A673 (cell line): Measurements from ENCODE around the gene PCSK7. TPM values are rescaled to one million over a fixed set of nuclear protein-coding genes. Genes with fewer than 3 reads are reported as not detected.

Source experiments
- BruUV-seq: library from RNA; stranded (reverse); fragments of 400-500 nt; replicated peaks from 2 replicates; lab custom pipeline; 2021; lab: Mats Ljungman, UMichigan
- CTCF ChIA-PET: fragments of 300-600 bp; sonication (Branson Sonifier 250); formaldehyde crosslinking; loops from one replicate; lab custom pipeline; 2022; ENCODE audit warnings: antibody characterized with exemption; lab: Charles Lee
- POLR2A ChIA-PET: fragments of 300-600 bp; sonication (Branson Sonifier 250); formaldehyde crosslinking; loops from one replicate; lab custom pipeline; 2022; ENCODE audit warnings: antibody characterized with exemption; ENCODE audit not compliant: low non-redundant PET; lab: Charles Lee
- DNase-seq: peaks from one replicate; pipeline ENCODE4 v3.0.0-alpha.2; 2015; ENCODE audit warnings: low spot score
- H3K27ac ChIP-seq: fragments of 200-600 bp; sonication (generic); 2 replicates; pipeline ENCODE4 v1.5.1; 2016; ENCODE audit warnings: mixed run types, low read depth, mild to moderate bottlenecking, mixed read lengths, antibody characterized with exemption, low read length; ENCODE audit not compliant: poor library complexity, severe bottlenecking
- H3K27me3 ChIP-seq: fragments of 200-600 bp; sonication (generic); replicated peaks from 2 replicates; pipeline ENCODE4 v1.6.1; 2017; ENCODE audit warnings: mixed run types, low read depth, mild to moderate bottlenecking, mixed read lengths, antibody characterized with exemption, low read length; ENCODE audit not compliant: insufficient read depth, poor library complexity
- H3K36me3 ChIP-seq: fragments of 200-600 bp; sonication (generic); 2 replicates; pipeline ENCODE4 v1.6.1; 2016; ENCODE audit warnings: mixed run types, mild to moderate bottlenecking, mixed read lengths, antibody characterized with exemption, low read length; ENCODE audit not compliant: insufficient read depth, poor library complexity, severe bottlenecking
- H3K4me1 ChIP-seq: fragments of 200-600 bp; sonication (generic); 2 replicates; pipeline ENCODE4 v1.6.1; 2017; ENCODE audit warnings: mixed run types, mild to moderate bottlenecking, mixed read lengths, antibody characterized with exemption, low read length; ENCODE audit not compliant: insufficient read depth, poor library complexity, severe bottlenecking
- H3K4me3 ChIP-seq: fragments of 200-600 bp; sonication (generic); 2 replicates; pipeline ENCODE4 v1.5.1; 2016; ENCODE audit warnings: low read depth, mixed run types, mild to moderate bottlenecking, mixed read lengths, low read length; ENCODE audit not compliant: poor library complexity, severe bottlenecking
- H3K9me3 ChIP-seq: fragments of 200-600 bp; sonication (generic); 2 replicates; pipeline ENCODE4 v1.6.1; 2016; ENCODE audit warnings: mixed run types, low read depth, mild to moderate bottlenecking, mixed read lengths, antibody characterized with exemption, low read length; ENCODE audit not compliant: poor library complexity, severe bottlenecking
- EZH2 ChIP-seq: fragments of 200-600 bp; sonication (generic); IDR thresholded peaks from 2 replicates; pipeline ENCODE4 v1.6.1; 2017; ENCODE audit warnings: borderline replicate concordance, low read depth, mild to moderate bottlenecking, mixed read lengths, antibody characterized with exemption, low read length; ENCODE audit not compliant: poor library complexity, severe bottlenecking
- intact Hi-C: fragments of 100-400 bp; cut with micrococcal nuclease; formaldehyde crosslinking; loops from one replicate; pipeline ENCODE4 v1.10.0; 2022; ENCODE audit not compliant: unreplicated experiment
- total RNA-seq: library from RNA; stranded (reverse); gene quantifications from 2 replicates; pipeline ENCODE4 v1.2.3, GENCODE V29; 2021
- TF ChIP-seq, protein P1 (sequence below): fragments of 300-800, 200-600 bp; sonication (generic); conservative IDR thresholded peaks from 2 replicates; pipeline ENCODE4 v1.5.1; 2017; ENCODE audit warnings: low read depth, mild to moderate bottlenecking, antibody characterized with exemption, low read length, moderate library complexity, mixed read lengths

PCSK7 gene
- total RNA-seq, 1 experiment from 2014 or later, result 49.0 TPM

- H3K4me3 ChIP-seq, result no peak overlapping the region
- intact Hi-C loops, result loop anchor here (5.0 kb wide), 2 partner anchors 351 to 496 kb away; no protein-coding TSS in a partner anchor
- peaks cover 3% of the 10 kb centered on the region for H3K36me3 ChIP-seq
- H3K9me3 ChIP-seq, result no peaks in the 10 kb centered on the region
- ChIA-PET POLR2A (no interaction called here), CTCF (no interaction called here)
- no TSS peak for BruUV-seq
- peaks cover 11% of the 10 kb centered on the region for H3K4me1 ChIP-seq
- H3K27me3 ChIP-seq, result no peaks in the 10 kb centered on the region
- DNase-seq, result no peak
- TF ChIP-seq, protein P1, sequence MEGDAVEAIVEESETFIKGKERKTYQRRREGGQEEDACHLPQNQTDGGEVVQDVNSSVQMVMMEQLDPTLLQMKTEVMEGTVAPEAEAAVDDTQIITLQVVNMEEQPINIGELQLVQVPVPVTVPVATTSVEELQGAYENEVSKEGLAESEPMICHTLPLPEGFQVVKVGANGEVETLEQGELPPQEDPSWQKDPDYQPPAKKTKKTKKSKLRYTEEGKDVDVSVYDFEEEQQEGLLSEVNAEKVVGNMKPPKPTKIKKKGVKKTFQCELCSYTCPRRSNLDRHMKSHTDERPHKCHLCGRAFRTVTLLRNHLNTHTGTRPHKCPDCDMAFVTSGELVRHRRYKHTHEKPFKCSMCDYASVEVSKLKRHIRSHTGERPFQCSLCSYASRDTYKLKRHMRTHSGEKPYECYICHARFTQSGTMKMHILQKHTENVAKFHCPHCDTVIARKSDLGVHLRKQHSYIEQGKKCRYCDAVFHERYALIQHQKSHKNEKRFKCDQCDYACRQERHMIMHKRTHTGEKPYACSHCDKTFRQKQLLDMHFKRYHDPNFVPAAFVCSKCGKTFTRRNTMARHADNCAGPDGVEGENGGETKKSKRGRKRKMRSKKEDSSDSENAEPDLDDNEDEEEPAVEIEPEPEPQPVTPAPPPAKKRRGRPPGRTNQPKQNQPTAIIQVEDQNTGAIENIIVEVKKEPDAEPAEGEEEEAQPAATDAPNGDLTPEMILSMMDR, result no peak
- TF ChIP-seq EZH2, result no peak
- H3K27ac ChIP-seq, result no peak overlapping the region
These were observed 3.8 kb downstream of the PCSK7 start for GRCh38 chr11:117228091-117228490.

GRCh38 chr11:117226388-117227385 is 5.2 kb downstream of the PCSK7 start:
- H3K36me3 ChIP-seq, result peaks cover 3% of the 10 kb centered on the region
- BruUV-seq, result no TSS peak
- peak; percentile 90 for DNase-seq

DNA sequence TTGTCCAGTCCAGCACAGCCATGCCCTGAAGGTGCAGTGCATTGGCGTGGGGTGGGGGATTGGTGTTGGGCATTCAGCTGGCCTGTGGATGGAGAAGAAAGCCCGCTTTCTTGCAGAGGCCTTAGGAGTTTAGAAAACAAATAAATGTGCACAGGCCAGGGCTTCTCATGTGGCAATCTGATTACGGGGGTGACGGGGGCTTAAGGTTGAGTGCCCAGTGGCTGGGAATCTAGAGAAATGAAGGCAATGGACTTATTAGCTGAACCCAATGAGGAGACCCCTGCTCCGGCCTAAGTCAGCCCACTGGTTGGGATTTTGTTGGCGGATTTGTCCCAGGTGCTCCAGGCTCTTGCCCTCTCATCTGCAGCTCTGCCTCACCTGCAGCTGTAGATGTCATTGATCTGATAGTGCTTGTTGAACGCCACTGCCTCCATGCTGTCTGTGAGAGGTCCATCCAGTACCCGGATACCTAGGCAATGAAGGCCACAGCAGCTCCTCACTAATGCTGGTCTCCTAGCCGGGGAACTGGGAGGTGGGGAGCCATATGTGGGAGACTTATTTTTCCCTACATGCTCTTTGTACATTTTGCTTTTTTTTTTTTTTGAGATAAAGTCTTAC is 6.2 kb downstream of the PCSK7 start:
- BruUV-seq, result no TSS peak
- Histone ChIP-seq H3K9me3 (no peaks in the 10 kb centered on the region), H3K27me3 (no peaks in the 10 kb centered on the region), H3K27ac (no peak overlapping the region), H3K36me3 (peaks cover 3% of the 10 kb centered on the region), H3K4me1 (peaks cover 22% of the 10 kb centered on the region), H3K4me3 (no peak overlapping the region)
- CTCF ChIA-PET, result interaction anchor here (0.6 to 1.6 kb wide), 6 partner anchors 7 to 703 kb away, joined by 3 to 9 read pairs (median 5); partner anchors contain the start of genes APOA5 and SIDT2
- TF ChIP-seq EZH2, result no peak
- POLR2A ChIA-PET, result interaction anchor here (0.7 kb wide), 1 partner anchor 31 kb away, joined by 8 read pairs; no protein-coding TSS in a partner anchor
- intact Hi-C loops, result loop anchor here (1.0 to 5.0 kb wide), 5 partner anchors 44 to 493 kb away; partner anchors contain the start of gene APOA5
- DNase-seq, result no peak

More at GRCh38 chr11:117226388-117227385, 5.2 kb downstream of the PCSK7 start:
- ChIA-PET CTCF (interaction anchor here (0.6 to 1.6 kb wide), 11 partner anchors 8 to 705 kb away, joined by 3 to 9 read pairs (median 4); partner anchors contain the start of genes APOA5 and SIDT2), POLR2A (no interaction called here)
- no peaks in the 10 kb centered on the region for H3K27me3 ChIP-seq
- H3K27ac ChIP-seq, result no peak overlapping the region
- no peaks in the 10 kb centered on the region for H3K9me3 ChIP-seq
- no peak overlapping the region for H3K4me3 ChIP-seq
- H3K4me1 ChIP-seq, result peaks cover 20% of the 10 kb centered on the region
- TF ChIP-seq, protein P1, result peak; percentile 91
- TF ChIP-seq EZH2, result no peak
- intact Hi-C loops, result loop anchor here (1.0 to 5.0 kb wide), 5 partner anchors 45 to 494 kb away; partner anchors contain the start of gene APOA5
